IPS DF 19.7 (cell line): ENCODE measurements around the gene SLC9A8.
"Not testable (repeated sequence)": the region's sequence is repeated elsewhere in the genome, so short reads cannot be mapped to it uniquely, and the experiment has no call there.

Experiments used
- DNase-seq: peaks from one replicate; pipeline ENCODE4 v3.0.0-alpha.2; 2013; ENCODE audit warnings: low read depth, low spot score

Gene SLC9A8

GRCh38 chr20:49850463-49851230 is 38.0 kb downstream of the SLC9A8 start:
- DNase-seq: no peak

DNA sequence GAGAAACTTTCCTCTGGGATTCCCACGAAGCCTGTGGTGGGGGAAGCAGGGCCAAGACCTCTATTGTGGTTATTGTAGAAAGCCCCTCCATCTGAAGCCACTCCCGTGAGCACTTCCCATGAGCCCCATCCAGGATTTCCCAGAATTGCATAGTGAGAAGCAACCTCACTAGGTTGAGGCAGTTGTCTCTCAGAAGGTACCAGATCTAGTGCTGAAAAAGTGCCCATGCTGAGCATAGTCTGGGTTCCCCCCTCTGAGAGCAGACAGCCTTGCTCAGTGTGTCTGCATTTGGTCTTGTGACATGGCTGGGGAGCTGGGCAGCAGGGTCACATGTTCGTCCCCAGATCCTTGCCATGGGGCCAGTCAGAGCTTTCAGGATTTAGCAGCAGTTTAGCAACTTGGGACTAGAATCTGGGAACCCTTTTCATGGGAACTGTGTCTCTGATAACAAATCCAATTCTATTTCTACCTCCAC is 38.6 kb downstream of the SLC9A8 start:
- DNase-seq: no peak

- no peak for DNase-seq
Observed at GRCh38 chr20:49851991-49852390, 39.4 kb downstream of the SLC9A8 start.

DNA sequence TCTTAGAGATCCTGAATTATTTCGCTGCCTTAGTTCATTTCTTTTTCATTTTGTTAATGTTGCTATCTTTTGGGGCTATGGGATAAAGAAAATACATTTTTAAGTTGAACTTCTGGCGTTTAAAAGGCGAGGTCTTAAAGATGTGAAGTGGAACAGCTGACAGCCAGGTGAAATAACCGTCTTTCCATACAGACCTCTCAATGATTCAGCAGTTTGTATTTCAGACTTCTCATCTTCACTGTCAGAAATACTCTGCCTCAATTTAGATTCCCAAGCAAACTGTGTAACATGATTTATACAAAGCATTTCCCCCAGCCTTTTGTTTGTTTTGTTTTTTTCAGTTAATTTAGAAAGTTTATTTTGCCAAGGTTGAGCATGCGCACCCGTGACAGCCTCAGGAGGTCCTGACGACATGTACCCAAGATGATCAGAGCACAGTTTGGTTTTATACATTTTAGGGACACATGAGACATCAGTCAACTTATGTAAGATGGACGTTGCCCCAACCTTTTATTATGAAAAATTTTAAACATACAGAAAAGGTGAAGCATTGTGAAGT is 40.0 kb downstream of the SLC9A8 start:
- no peak for DNase-seq

- peak; percentile 17 for DNase-seq
Observed at GRCh38 chr20:49853640-49854039, 41.0 kb downstream of the SLC9A8 start.

- no peak for DNase-seq
Observed at GRCh38 chr20:49854190-49854875, 41.7 kb downstream of the SLC9A8 start.

GRCh38 chr20:49856904-49857303 is 44.3 kb downstream of the SLC9A8 start:
- DNase-seq: no peak

DNA sequence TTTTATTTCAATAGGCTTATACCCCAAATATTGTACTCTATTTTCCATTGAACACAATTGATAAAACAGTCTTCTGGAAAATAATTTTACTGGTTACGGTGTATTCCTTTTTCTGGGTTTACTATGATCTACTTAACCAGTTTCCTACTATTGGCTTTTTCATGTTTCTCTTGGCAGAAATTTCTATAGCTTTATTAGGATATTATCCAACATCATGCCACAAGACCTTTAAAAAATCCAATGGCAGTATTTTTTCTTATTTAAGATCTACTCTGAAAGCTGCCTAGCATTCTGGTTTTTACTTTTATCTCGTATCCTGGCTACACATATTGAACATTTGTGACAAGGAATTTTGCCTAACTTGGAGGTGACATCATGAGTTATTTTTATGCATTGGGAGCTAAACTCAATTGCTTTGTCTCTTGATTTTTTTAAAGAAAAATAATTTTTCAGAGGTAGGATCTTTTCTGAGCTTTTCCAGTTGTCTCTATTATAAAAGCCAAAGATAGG is 45.5 kb downstream of the SLC9A8 start:
- no peak for DNase-seq

DNA sequence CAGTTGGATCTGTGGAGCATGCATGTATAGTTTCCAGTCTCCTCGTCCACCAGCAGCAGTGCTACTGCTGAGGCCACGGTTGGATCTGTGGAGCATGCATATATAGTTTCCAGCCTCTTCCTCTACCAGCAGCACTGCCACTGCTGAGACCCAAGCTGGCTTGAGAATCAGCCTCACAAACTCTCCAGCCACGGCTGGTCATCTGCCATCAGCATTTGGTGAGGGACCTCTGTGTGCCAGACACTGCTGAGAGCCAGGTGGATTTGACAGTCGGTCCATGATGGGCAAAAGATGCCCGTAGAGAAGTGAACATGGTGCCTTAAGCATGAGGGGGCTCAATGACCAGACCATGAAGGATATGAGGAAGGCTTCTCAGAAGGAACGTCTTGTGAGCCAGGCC is 46.4 kb downstream of the SLC9A8 start:
- no peak for DNase-seq

- DNase-seq: no peak
Observed at GRCh38 chr20:49859807-49860206, 47.2 kb downstream of the SLC9A8 start.

DNA sequence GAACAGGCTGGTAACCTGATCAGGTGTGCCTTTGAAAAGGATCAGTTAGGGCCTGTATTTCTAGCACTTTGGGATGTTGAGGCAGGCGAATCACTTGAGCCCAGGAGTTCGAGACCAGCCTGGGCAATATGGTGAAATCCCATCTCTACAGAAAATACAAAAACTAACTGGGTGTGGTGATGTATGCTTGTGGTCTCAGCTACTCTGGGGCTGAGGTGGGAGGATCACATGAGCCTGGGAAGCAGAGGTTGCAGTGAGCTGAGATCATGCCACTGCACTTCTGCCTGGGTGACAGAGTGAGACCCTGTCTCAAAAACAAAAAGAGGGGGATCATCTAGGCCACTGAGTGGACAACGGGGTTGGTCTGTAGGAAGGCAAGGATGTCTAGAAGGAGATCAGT is 48.6 kb downstream of the SLC9A8 start:
- not testable (repeated sequence) for DNase-seq

- no peak for DNase-seq
Observed at GRCh38 chr20:49862607-49863200, 50.1 kb downstream of the SLC9A8 start.

DNA sequence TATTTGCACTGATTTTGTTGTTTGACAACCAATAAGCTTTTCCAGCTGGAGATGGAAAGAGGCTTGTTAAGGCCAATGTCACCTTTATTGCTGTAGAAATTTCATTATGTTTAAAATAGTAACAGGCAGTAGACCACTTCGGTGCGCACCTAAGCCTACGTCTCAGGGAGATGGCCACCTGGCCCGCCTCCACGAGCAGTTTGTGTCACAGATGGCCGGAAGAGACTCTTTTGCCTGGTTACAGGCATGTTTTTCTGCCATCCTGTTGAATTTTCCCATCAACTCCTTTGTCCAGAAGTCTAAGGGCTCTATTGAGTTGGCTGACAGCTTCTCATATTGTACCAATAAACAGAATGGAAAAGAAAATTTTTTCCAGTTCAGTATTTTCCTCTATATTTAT is 51.0 kb downstream of the SLC9A8 start:
- DNase-seq: no peak

- DNase-seq: no peak
Observed at GRCh38 chr20:49865559-49865958, 52.9 kb downstream of the SLC9A8 start.

DNA sequence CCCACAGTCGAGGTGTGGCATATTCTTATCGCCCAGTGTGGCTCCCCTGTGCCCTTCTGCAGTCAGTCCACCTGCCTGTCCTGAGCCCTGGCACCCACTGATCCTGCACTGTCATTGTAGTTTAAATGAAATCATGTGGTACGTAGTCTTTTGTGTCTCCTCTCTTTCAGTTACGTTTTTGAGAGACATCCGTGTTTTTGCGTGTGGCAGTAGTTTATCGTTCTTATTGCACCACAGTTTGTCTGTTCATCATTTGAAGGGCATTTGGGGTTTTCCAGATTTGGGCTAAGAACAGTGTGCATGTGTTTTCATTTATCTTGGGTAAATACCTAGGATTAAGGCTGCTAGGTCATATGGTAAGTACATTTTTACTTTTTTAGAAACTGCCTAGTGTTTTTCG is 53.4 kb downstream of the SLC9A8 start:
- DNase-seq: no peak

GRCh38 chr20:49867453-49868215 is 55.0 kb downstream of the SLC9A8 start:
- DNase-seq: no peak

GRCh38 chr20:49868538-49868937 is 55.9 kb downstream of the SLC9A8 start:
- DNase-seq: no peak

DNA sequence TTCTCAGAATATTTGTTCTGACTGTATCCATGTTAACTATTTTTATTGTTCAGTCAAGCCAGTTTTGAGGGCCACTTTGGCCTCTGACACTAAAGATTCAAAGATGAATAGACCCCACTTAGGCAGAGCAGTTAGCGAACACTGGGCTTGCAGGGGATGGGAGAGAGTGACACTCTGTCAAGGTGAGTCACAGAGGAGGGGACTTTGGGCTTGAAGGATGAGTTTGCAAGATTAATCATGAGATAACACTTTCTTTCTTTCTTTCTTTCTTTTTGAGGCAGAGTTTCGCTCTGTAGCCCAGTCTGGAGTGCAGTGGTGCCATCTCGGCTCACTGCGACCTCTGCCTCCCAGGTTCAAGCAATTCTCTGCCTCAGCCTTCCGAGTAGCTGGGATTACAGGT is 56.3 kb downstream of the SLC9A8 start:
- no peak for DNase-seq

GRCh38 chr20:49870261-49870660 is 57.6 kb downstream of the SLC9A8 start:
- DNase-seq: no peak

DNA sequence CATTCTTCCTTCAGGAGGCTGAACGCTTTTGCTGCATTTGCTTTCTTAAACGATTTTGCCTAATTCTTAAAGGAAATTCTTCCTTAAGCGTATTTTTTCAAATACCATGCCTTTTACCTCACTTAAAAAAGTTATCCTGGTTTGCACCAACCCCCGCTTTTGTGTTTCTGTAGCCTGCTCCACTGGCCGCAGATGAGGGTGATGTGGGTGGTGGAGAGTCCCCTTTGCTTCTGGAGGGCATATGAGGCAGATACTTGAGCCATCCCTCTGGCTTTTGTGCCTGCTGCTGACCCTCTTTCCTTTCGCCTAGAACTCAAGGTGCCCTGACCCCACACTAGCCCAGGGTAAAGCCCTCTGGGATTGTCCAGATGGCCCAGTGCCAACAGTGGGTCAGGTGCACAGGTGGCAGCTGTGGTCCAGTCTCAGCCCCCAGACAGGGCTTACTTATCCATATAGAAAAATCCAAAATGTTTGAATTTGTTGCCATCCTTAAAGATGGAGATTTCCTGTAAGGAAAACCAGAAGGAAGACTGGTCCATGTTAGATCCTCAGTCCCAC is 58.8 kb downstream of the SLC9A8 start:
- no peak for DNase-seq

- DNase-seq: no peak
Observed at GRCh38 chr20:49872056-49872455, 59.4 kb downstream of the SLC9A8 start.
